ENCODE results near the gene BCL7B. TPM values are rescaled to one million over a fixed set of nuclear protein-coding genes. Genes with fewer than 3 reads are reported as not detected.

The BCL7B gene
- total and polyA plus RNA-seq, 2 experiments from 2014 or later = 17.0 to 18.2 TPM

GRCh38 chr7:73565675-73566340 lies 8.3 kb upstream of the BCL7B start (continued):
- TF ChIP-seq ZNF331 (CRISPR knock-in tag; IDR thresholded peaks at IDR 0.05; ENCODE audit: low read depth) = no peak
- TF ChIP-seq JUNB (IDR thresholded peaks at IDR 0.05; ENCODE audit: unreplicated experiment) = no peak
- no peak for TF ChIP-seq CTCF (conservative IDR thresholded peaks at IDR 0.05; ENCODE audit: low read depth in 2 of 2)

- H3K36me3 Mint-ChIP-seq (ENCODE audit: low read depth) = no peaks in the 10 kb centered on the region; the same call in 2 of the 3 replicates
- ATAC-seq = no peak
- Histone ChIP-seq H4K20me1 (replicated peaks; ENCODE audit: insufficient read depth) (peaks cover 7% of the 10 kb centered on the region; the same call in 1 of the 2 replicates), H3K36me3 (ENCODE audit: insufficient read depth) (no peaks in the 10 kb centered on the region), H3K27ac (ENCODE audit: low read depth) (no peak overlapping the region), H3F3A (replicated peaks; ENCODE audit: low read depth) (peaks cover 13% of the 10 kb centered on the region), H3K4me1 (ENCODE audit: insufficient read depth) (0 out of 2 replicates have a peak, but pooled peaks cover 6% of the 10 kb centered on the region), H3K4me3 (no peak overlapping the region), H3K4me2 (no peak overlapping the region), H3K27me3 (ENCODE audit: insufficient read depth) (peaks cover 25% of the 10 kb centered on the region), H3K79me2 (replicated peaks; ENCODE audit: insufficient read depth) (peaks cover 14% of the 10 kb centered on the region), H2AFZ (no peak overlapping the region), H3K9me2 (ENCODE audit: insufficient read depth) (no peaks in the 10 kb centered on the region)
- H3K9me3 Mint-ChIP-seq = peaks cover 3% of the 10 kb centered on the region; the same call in 1 of the 3 replicates
- DNase-seq (ENCODE audit: low spot score) = no peak
- no peak overlapping the region for H3K4me3 Mint-ChIP-seq
- H3K4me1 Mint-ChIP-seq = peaks cover 16% of the 10 kb centered on the region
- H3K27me3 Mint-ChIP-seq (ENCODE audit: insufficient read depth, low read depth, poor library complexity) = peaks cover 19% of the 10 kb centered on the region
- H3K27ac Mint-ChIP-seq = no peak overlapping the region
- TF ChIP-seq CTCF (conservative IDR thresholded peaks at IDR 0.05; ENCODE audit: low read depth in 2 of 2) (no peak), REST (IDR thresholded peaks at IDR 0.05; ENCODE audit: unreplicated experiment) (no peak), POLR2AphosphoS5 (IDR thresholded peaks at IDR 0.05; ENCODE audit: low read depth) (no peak), CREB1 (CRISPR knock-in tag; IDR thresholded peaks at IDR 0.05; ENCODE audit: low read depth) (no peak), EZH2phosphoT487 (IDR thresholded peaks at IDR 0.05; ENCODE audit: unreplicated experiment) (no peak), ZNF462 (CRISPR knock-in tag; IDR thresholded peaks at IDR 0.05) (no peak), STAT1 (IDR thresholded peaks at IDR 0.05; ENCODE audit: unreplicated experiment) (no peak)
Observed at GRCh38 chr7:73560109-73560835, 2.8 kb upstream of the BCL7B start.
